ENCODE results near the gene LAMA5. TPM values are rescaled to one million over a fixed set of nuclear protein-coding genes. Genes with fewer than 3 reads are reported as not detected.

The LAMA5 gene
- total RNA-seq, 1 donor from 2014 or later = 14.1 TPM

GRCh38 chr20:62309198-62309944 is 57.7 kb downstream of the LAMA5 start:
- Histone ChIP-seq H3K27ac (ENCODE audit: low read depth, low read length) (no peak overlapping the region), H3K36me3 (ENCODE audit: control insufficient read depth in 3 of 3, insufficient read depth in 3 of 3, low read length in 3 of 3) (peaks cover 45 to 51% (median 51%) of the 10 kb centered on the region in 3 donors), H3K9me3 (ENCODE audit: control insufficient read depth in 3 of 3, low read length in 3 of 3) (no peaks in the 10 kb centered on the region), H3K4me1 (ENCODE audit: control insufficient read depth in 3 of 3, insufficient read depth in 3 of 3, low read length in 3 of 3) (peaks cover 41 to 51% (median 43%) of the 10 kb centered on the region in 3 donors), H3K4me3 (ENCODE audit: low read length in 3 of 3) (no peak overlapping the region), H3K9ac (ENCODE audit: low read depth in 1 of 3, low read length in 3 of 3) (peak overlapping the region in 1 of 3 donors; percentile 61), H3K27me3 (ENCODE audit: control insufficient read depth in 3 of 3, insufficient read depth in 3 of 3, low read length in 3 of 3) (no peaks in the 10 kb centered on the region)

- Histone ChIP-seq H3K9me3 (ENCODE audit: control insufficient read depth in 3 of 3, low read length in 3 of 3) (no peaks in the 10 kb centered on the region), H3K36me3 (ENCODE audit: control insufficient read depth in 3 of 3, insufficient read depth in 3 of 3, low read length in 3 of 3) (peaks cover 48 to 55% (median 53%) of the 10 kb centered on the region in 3 donors), H3K4me1 (ENCODE audit: control insufficient read depth in 3 of 3, insufficient read depth in 3 of 3, low read length in 3 of 3) (peaks cover 51 to 62% (median 53%) of the 10 kb centered on the region in 3 donors), H3K4me3 (ENCODE audit: low read length in 3 of 3) (peak overlapping the region in 2 of 3 donors; percentile 13 to 14), H3K27me3 (ENCODE audit: control insufficient read depth in 3 of 3, insufficient read depth in 3 of 3, low read length in 3 of 3) (no peaks in the 10 kb centered on the region), H3K9ac (ENCODE audit: low read depth in 1 of 3, low read length in 3 of 3) (peak overlapping the region in 1 of 3 donors; percentile 66), H3K27ac (ENCODE audit: low read depth, low read length) (peak overlapping the region; percentile 41)
Observed at GRCh38 chr20:62308102-62308822, 58.9 kb downstream of the LAMA5 start.

GRCh38 chr20:62307226-62308101 is 59.6 kb downstream of the LAMA5 start:
- Histone ChIP-seq H3K27ac (ENCODE audit: low read depth, low read length) (peak overlapping the region; percentile 41), H3K4me1 (ENCODE audit: control insufficient read depth in 3 of 3, insufficient read depth in 3 of 3, low read length in 3 of 3) (peaks cover 51 to 64% (median 53%) of the 10 kb centered on the region in 3 donors), H3K36me3 (ENCODE audit: control insufficient read depth in 3 of 3, insufficient read depth in 3 of 3, low read length in 3 of 3) (peaks cover 45 to 53% (median 51%) of the 10 kb centered on the region in 3 donors), H3K27me3 (ENCODE audit: control insufficient read depth in 3 of 3, insufficient read depth in 3 of 3, low read length in 3 of 3) (no peaks in the 10 kb centered on the region), H3K4me3 (ENCODE audit: low read length in 3 of 3) (no peak overlapping the region), H3K9me3 (ENCODE audit: control insufficient read depth in 3 of 3, low read length in 3 of 3) (no peaks in the 10 kb centered on the region), H3K9ac (ENCODE audit: low read depth in 1 of 3, low read length in 3 of 3) (peak overlapping the region in 2 of 3 donors; percentile 33 to 66)

- Histone ChIP-seq H3K4me3 (ENCODE audit: low read length in 3 of 3) (no peak overlapping the region), H3K27ac (ENCODE audit: low read depth, low read length) (peak overlapping the region; percentile 19), H3K36me3 (ENCODE audit: control insufficient read depth in 3 of 3, insufficient read depth in 3 of 3, low read length in 3 of 3) (peaks cover 45 to 53% (median 47%) of the 10 kb centered on the region in 3 donors), H3K4me1 (ENCODE audit: control insufficient read depth in 3 of 3, insufficient read depth in 3 of 3, low read length in 3 of 3) (peaks cover 51 to 64% (median 55%) of the 10 kb centered on the region in 3 donors), H3K27me3 (ENCODE audit: control insufficient read depth in 3 of 3, insufficient read depth in 3 of 3, low read length in 3 of 3) (no peaks in the 10 kb centered on the region), H3K9me3 (ENCODE audit: control insufficient read depth in 3 of 3, low read length in 3 of 3) (no peaks in the 10 kb centered on the region), H3K9ac (ENCODE audit: low read depth in 1 of 3, low read length in 3 of 3) (peak overlapping the region in 1 of 3 donors; percentile 66)
Observed at GRCh38 chr20:62306414-62307187, 60.5 kb downstream of the LAMA5 start.

GRCh38 chr20:62305765-62306413 is 61.2 kb downstream of the LAMA5 start:
- H3K27me3 ChIP-seq (ENCODE audit: control insufficient read depth in 3 of 3, insufficient read depth in 3 of 3, low read length in 3 of 3) = no peaks in the 10 kb centered on the region
- peaks cover 45 to 53% (median 47%) of the 10 kb centered on the region in 3 donors for H3K36me3 ChIP-seq (ENCODE audit: control insufficient read depth in 3 of 3, insufficient read depth in 3 of 3, low read length in 3 of 3)
- H3K4me3 ChIP-seq (ENCODE audit: low read length in 3 of 3) = no peak overlapping the region
- peaks cover 51 to 64% (median 55%) of the 10 kb centered on the region in 3 donors for H3K4me1 ChIP-seq (ENCODE audit: control insufficient read depth in 3 of 3, insufficient read depth in 3 of 3, low read length in 3 of 3)
- no peak overlapping the region for H3K27ac ChIP-seq (ENCODE audit: low read depth, low read length)
- H3K9ac ChIP-seq (ENCODE audit: low read depth in 1 of 3, low read length in 3 of 3) = no peak overlapping the region
- no peaks in the 10 kb centered on the region for H3K9me3 ChIP-seq (ENCODE audit: control insufficient read depth in 3 of 3, low read length in 3 of 3)

- Histone ChIP-seq H3K27me3 (ENCODE audit: control insufficient read depth in 3 of 3, insufficient read depth in 3 of 3, low read length in 3 of 3) (no peaks in the 10 kb centered on the region), H3K27ac (ENCODE audit: low read depth, low read length) (no peak overlapping the region), H3K36me3 (ENCODE audit: control insufficient read depth in 3 of 3, insufficient read depth in 3 of 3, low read length in 3 of 3) (peaks cover 45 to 53% (median 47%) of the 10 kb centered on the region in 3 donors), H3K4me3 (ENCODE audit: low read length in 3 of 3) (peak overlapping the region in 2 of 3 donors; percentile 29 to 67), H3K9ac (ENCODE audit: low read depth in 1 of 3, low read length in 3 of 3) (peak overlapping the region; percentile 7 to 92 (median 45)), H3K9me3 (ENCODE audit: control insufficient read depth in 3 of 3, low read length in 3 of 3) (no peaks in the 10 kb centered on the region), H3K4me1 (ENCODE audit: control insufficient read depth in 3 of 3, insufficient read depth in 3 of 3, low read length in 3 of 3) (peaks cover 51 to 64% (median 55%) of the 10 kb centered on the region in 3 donors)
Observed at GRCh38 chr20:62305149-62305764, 61.9 kb downstream of the LAMA5 start.

- H3K27me3 ChIP-seq (ENCODE audit: control insufficient read depth in 3 of 3, insufficient read depth in 3 of 3, low read length in 3 of 3) = no peaks in the 10 kb centered on the region
- H3K9ac ChIP-seq (ENCODE audit: low read depth in 1 of 3, low read length in 3 of 3) = peak overlapping the region; percentile 83 to 93 (median 92)
- peaks cover 45 to 50% (median 47%) of the 10 kb centered on the region in 3 donors for H3K36me3 ChIP-seq (ENCODE audit: control insufficient read depth in 3 of 3, insufficient read depth in 3 of 3, low read length in 3 of 3)
- H3K27ac ChIP-seq (ENCODE audit: low read depth, low read length) = peak overlapping the region; percentile 100
- H3K4me3 ChIP-seq (ENCODE audit: low read length in 3 of 3) = peak overlapping the region; percentile 67 to 87 (median 83)
- no peaks in the 10 kb centered on the region for H3K9me3 ChIP-seq (ENCODE audit: control insufficient read depth in 3 of 3, low read length in 3 of 3)
- H3K4me1 ChIP-seq (ENCODE audit: control insufficient read depth in 3 of 3, insufficient read depth in 3 of 3, low read length in 3 of 3) = peaks cover 51 to 61% (median 55%) of the 10 kb centered on the region in 3 donors
Observed at GRCh38 chr20:62304331-62305148, 62.6 kb downstream of the LAMA5 start.
